Muscle of leg (tissue), 11 donors: ENCODE measurements around the gene CIAO3. TPM values are rescaled to one million over a fixed set of nuclear protein-coding genes. Genes with fewer than 3 reads are reported as not detected.
A peak's percentile ranks its signal among the peaks of the same experiment; 100 is the strongest.

Experiments
- DNase-seq: peaks from one replicate; pipeline ENCODE4 v3.0.0; 2013
- H3K27ac ChIP-seq: one replicate; pipeline ENCODE4 v1.5.1; 2013; ENCODE audit warnings: mild to moderate bottlenecking, low read length, control low read depth
- H3K27me3 ChIP-seq: one replicate; pipeline ENCODE4 v1.6.1; 2013; ENCODE audit warnings: low read length; ENCODE audit not compliant: control insufficient read depth, insufficient read depth
- H3K36me3 ChIP-seq: one replicate; pipeline ENCODE4 v1.6.1; 2013; ENCODE audit warnings: low read length; ENCODE audit not compliant: control insufficient read depth, insufficient read depth
- H3K4me1 ChIP-seq: one replicate; pipeline ENCODE4 v1.6.1; 2013; ENCODE audit warnings: low read length; ENCODE audit not compliant: control insufficient read depth, insufficient read depth
- H3K4me3 ChIP-seq: one replicate; pipeline ENCODE4 v1.5.1; 2013; ENCODE audit warnings: low read length, control low read depth
- H3K9me3 ChIP-seq: replicated peaks from 2 replicates; pipeline ENCODE4 v1.6.1; 2013; ENCODE audit warnings: low read depth, low read length; ENCODE audit not compliant: control insufficient read depth
- WGBS: methylation state at CpG from one replicate; pipeline ENCODE4 v1.1.5; 2013; ENCODE audit warnings: missing lambda C conversion rate; ENCODE audit not compliant: insufficient coverage; 5-methylcytosine and 5-hydroxymethylcytosine counted together
- polyA plus RNA-seq, 8 donors: library from polyadenylated mRNA; unstranded; fragments of 120-200 nt; gene quantifications; one replicate each; pipeline versions ENCODE4 v1.2.1 to v1.2.3, GENCODE V29; 2013; ENCODE audit warnings: inconsistent platforms in 1 of 8, low replicate concordance in 1 of 8; ENCODE audit not compliant: insufficient read length in 8 of 8, insufficient read depth in 1 of 8
- total RNA-seq: library from RNA; stranded (reverse); fragments of 120-200 nt; gene quantifications from one replicate; pipeline ENCODE4 v1.2.4, GENCODE V29; 2013

CIAO3 gene
- total and polyA plus RNA-seq, 9 donors, result 14.3 to 19.6 (median 17.9) TPM

DNA sequence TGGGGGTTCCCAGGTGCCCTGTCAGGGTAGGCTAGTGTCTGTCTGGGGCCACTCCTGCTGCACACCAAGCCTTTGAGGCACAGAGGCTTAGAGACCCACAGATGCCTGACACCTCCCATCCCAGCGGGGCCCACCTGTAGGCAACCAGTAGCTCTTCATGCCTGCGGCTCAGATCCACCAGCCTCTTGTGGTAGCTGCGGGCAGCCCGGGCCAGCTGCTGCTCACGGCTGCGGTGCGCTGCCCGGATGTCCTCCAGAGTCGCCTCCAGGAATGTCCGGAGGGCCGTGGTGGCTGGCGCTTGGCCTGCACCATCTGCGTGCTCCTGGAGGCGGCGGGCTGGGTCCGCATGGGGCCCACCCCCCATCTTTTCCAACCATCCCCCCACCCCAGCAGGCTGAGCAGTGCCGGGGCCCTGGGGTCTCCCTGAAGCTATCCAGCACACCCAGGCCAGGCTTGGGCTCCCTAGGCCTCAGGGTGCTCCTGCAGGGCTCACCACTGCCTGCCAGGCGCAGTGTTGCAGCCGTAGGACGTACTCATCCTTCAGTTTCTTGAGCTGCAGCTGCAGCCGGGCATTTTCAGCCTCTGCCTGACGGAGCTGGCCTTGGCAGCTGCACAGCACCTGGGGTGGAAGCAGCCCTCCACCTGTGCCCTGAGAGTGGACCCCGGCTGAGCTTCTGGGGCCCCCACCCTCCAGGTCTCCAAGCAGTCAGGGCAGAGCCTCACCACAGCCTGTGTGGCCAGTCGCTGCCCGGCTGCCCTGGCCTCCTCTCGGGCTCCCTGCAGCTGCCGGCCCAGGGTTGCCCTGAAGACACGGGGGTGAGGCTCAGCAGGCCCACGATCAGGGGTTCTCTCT lies 16.4 kb downstream of the CIAO3 start:
- no peaks in the 10 kb centered on the region for H3K9me3 ChIP-seq
- H3K36me3 ChIP-seq, result no peaks in the 10 kb centered on the region
- no peak overlapping the region for H3K27ac ChIP-seq
- H3K27me3 ChIP-seq, result peaks cover 38% of the 10 kb centered on the region
- peaks cover 40% of the 10 kb centered on the region for H3K4me1 ChIP-seq
- no peak for DNase-seq
- no peak overlapping the region for H3K4me3 ChIP-seq
- 51% methylated on average over 28 of the region's 29 CpGs for WGBS

DNA sequence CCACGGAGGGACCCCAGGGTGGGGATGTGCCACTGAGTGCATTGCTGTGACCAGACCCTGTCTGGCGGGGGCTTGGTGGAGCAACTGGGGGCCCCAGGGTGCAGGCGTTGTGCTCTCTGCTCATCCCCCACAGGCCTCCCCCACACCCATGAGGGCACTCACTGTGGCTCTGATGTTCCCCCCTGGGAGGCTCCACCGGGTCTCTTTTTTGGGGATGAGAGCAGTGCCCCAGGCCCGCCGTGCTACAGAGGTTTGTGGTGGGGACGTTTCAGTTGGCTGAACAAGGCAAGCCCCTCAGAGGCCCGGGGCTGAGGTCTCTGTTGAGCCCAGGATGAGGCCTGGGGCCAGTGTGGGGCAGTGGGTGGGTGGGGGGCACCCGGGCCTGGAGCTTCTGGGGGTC lies 17.1 kb downstream of the CIAO3 start:
- Histone ChIP-seq H3K36me3 (no peaks in the 10 kb centered on the region), H3K4me1 (peaks cover 47% of the 10 kb centered on the region), H3K9me3 (no peaks in the 10 kb centered on the region), H3K27ac (no peak overlapping the region), H3K27me3 (peaks cover 31% of the 10 kb centered on the region), H3K4me3 (no peak overlapping the region)
- 60% methylated on average over 4 of the region's 9 CpGs for WGBS
- no peak for DNase-seq

DNA sequence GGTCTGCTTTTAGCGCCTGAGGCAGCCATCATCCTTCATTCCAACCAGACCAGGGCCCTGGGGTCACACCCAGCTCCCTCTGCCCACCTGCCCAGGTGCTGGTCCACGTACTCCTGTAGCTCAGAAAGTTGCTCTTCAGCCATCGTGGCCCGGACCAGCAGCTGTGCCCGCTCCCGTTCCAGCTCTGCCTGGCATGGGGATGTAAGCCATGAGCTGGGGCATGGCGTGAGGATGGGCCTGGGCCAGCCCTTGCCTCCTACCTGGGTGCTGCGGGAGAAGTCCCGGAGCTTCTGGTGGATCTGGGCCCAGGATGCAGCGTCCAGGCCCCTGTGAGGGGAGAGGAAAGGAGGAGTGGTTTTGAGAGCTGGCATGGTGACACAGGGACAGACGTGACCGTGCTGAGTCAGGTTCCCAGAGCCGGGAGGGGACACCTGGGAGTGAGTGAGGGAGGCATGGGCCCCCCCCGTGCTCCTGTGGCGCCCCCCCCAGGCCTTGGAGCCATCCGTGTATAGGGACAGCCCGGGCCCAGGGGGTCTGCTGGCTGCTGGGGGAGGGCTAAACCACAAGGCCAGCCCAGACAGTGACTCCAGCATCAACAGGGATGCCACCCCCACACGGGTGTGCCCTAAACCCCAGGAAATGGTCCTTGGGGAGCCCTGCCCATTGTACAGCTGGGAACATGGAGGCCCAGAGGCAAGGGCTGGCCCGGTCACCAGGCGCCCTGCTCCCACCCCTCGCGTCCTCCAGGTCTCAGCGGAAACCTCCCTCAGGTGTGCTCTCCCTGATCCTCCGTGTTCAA lies 17.8 kb downstream of the CIAO3 start:
- no peak overlapping the region for H3K4me3 ChIP-seq
- WGBS, result 77% methylated on average over 20 of the region's 24 CpGs
- no peaks in the 10 kb centered on the region for H3K36me3 ChIP-seq
- no peak overlapping the region for H3K27ac ChIP-seq
- H3K27me3 ChIP-seq, result peaks cover 25% of the 10 kb centered on the region
- H3K9me3 ChIP-seq, result no peaks in the 10 kb centered on the region
- DNase-seq, result no peak
- H3K4me1 ChIP-seq, result peaks cover 49% of the 10 kb centered on the region

DNA sequence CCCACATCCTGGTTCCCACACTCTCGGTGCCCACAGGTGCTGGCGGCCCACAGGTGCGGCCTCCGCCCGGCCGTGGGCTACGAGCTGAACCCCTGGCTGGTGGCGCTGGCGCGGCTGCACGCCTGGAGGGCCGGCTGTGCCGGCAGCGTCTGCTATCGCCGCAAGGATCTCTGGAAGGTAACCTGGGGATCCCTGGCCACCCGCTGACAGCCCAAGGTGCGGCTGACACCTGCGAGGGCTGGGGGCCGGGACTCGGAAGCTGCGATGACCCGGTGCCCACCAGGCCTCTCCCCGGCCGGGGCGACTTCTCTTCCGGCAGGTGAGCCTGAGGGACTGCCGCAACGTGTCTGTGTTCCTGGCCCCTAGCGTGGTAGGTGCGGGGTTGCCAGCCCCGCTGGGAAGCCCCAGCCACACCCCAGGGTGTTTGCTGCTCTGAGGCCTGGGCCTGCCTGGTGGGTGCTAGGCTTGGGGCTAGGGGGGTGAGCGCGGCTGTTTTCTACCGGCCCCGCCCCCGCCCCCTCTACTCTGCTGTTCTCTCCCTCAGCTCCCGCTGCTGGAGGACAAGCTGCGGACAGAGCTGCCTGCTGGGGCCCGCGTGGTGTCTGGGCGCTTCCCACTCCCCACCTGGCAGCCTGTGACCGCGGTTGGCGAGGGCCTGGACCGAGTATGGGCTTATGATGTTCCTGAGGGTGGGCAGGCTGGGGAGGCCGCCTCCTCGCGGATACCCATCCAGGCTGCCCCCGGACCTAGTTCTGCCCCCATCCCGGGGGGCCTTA lies 18.8 kb downstream of the CIAO3 start:
- H3K9me3 ChIP-seq, result no peaks in the 10 kb centered on the region
- peaks cover 51% of the 10 kb centered on the region for H3K4me1 ChIP-seq
- 81% methylated on average over 39 of the region's 51 CpGs for WGBS
- peak overlapping the region; percentile 29 for H3K4me3 ChIP-seq
- peak overlapping the region; percentile 20 for H3K27ac ChIP-seq
- peaks cover 16% of the 10 kb centered on the region for H3K27me3 ChIP-seq
- no peaks in the 10 kb centered on the region for H3K36me3 ChIP-seq
- DNase-seq, result no peak

DNA sequence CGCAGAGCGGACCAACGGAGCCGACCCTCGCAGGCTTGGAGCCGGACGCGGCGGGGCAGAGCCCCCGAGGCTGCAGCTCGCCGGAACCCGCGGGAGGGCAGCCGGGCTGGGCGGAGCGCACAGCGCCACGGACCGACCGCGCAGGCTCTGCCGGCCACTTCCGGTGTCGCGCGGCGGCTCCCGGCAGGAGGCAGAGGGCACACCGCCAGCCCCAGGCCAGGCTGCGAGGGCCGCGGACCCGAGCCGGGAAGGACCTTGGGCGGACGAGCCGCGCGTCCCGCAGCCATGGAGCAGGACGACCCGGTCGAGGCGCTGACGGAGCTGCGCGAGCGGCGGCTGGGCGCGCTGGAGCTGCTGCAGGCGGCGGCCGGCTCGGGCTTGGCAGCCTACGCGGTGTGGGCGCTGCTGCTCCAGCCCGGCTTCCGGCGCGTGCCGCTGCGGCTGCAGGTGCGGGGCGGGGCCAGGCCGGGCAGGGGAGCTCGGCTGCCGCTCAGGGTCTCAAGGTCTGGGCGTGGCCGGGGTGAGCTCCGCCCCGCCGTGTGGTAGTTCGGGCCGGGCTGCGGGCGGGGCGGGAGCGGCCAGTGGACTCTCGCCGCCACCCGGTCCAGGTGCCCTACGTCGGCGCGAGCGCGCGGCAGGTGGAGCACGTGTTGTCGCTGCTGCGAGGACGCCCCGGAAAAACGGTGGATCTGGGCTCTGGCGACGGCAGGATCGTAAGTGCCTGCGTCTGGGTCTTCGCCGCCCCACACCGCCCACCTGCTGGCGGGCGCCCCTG lies 19.6 kb downstream of the CIAO3 start, which contains the start of gene ANTKMT:
Gene ANTKMT, plus strand, starts transcription at position 157 of the 775 bp plus-strand sequence. Its CDS starts 129 bp downstream, at position 286.
- H3K4me3 ChIP-seq, result peak within 1 kb of the TSS; percentile 75
- H3K36me3 ChIP-seq, result no peaks in the 10 kb centered on the region
- peaks cover 17% of the 10 kb centered on the region for H3K27me3 ChIP-seq
- H3K9me3 ChIP-seq, result no peaks in the 10 kb centered on the region
- H3K4me1 ChIP-seq, result peaks cover 54% of the 10 kb centered on the region
- DNase-seq, result peak; percentile 85
- 6% methylated on average over 106 of the region's 106 CpGs for WGBS
- peak within 1 kb of the TSS; percentile 89 for H3K27ac ChIP-seq

DNA sequence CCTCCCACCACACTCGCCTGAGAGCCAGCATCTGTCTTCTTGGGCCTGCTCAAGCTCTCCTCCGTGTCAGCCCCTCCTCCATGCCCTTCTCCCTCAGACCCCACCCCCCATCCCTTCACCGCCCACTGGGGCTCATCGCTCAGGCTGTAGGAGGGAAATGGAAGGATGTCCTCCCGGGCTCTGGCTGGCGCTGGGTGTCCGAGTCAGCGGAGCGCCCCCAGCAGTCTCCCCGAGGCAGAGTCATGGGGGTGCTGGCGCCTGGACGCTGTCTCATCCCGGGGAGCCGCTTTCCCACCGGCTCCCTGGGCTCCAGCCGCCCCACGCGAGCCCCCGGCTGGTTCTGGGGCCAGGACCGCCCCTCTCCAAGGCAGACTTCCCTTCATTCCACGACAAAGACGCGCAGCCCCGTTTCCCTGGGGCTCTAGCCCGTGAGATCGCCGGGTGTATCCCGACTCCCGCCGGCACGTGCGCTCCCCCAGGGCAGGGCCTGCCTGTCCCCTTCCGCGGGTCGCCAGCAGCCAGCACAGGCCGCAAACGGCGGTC lies 20.3 kb downstream of the CIAO3 start:
- peak overlapping the region; percentile 75 for H3K4me3 ChIP-seq
- peaks cover 58% of the 10 kb centered on the region for H3K4me1 ChIP-seq
- no peaks in the 10 kb centered on the region for H3K9me3 ChIP-seq
- peak; percentile 90 for DNase-seq
- H3K36me3 ChIP-seq, result no peaks in the 10 kb centered on the region
- WGBS, result under 1% methylated on average over 37 of the region's 38 CpGs
- H3K27ac ChIP-seq, result peak overlapping the region; percentile 89
- H3K27me3 ChIP-seq, result peaks cover 15% of the 10 kb centered on the region

DNA sequence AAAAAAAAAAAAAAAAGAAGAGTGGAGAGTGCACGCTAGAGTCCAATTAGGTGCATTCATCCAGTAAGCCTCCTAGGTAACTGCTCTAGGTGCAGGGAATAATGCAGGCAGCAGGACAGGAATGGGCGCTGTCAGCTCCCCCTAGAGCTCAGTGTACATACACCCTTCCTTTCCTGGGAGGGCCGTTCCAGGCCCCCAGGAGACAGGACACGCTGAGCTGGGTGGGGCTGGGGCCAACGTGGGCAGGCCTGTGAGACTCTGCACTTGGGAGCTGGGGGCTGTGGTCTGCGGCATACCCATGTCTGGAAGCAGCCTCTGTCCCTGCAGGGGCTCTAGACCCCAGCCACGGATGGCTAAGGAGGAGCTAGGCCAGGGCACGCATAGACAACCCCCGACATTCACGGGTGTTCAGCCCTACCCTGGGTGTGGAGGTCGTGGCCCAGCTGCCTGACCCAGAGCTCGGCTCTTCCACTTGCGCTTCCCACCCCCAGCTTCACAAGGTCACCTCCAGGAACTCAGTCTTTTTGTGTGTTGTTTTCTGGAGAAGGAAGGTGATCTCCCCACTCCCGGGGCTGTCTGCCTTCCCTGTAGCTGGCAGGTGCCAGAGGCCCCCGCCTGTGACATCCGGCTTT lies 20.9 kb downstream of the CIAO3 start:
- peaks cover 12% of the 10 kb centered on the region for H3K27me3 ChIP-seq
- peak overlapping the region; percentile 89 for H3K27ac ChIP-seq
- no peaks in the 10 kb centered on the region for H3K9me3 ChIP-seq
- peak overlapping the region; percentile 75 for H3K4me3 ChIP-seq
- H3K4me1 ChIP-seq, result peaks cover 58% of the 10 kb centered on the region
- no peak for DNase-seq
- 5% methylated on average over 11 of the region's 16 CpGs for WGBS
- no peaks in the 10 kb centered on the region for H3K36me3 ChIP-seq

DNA sequence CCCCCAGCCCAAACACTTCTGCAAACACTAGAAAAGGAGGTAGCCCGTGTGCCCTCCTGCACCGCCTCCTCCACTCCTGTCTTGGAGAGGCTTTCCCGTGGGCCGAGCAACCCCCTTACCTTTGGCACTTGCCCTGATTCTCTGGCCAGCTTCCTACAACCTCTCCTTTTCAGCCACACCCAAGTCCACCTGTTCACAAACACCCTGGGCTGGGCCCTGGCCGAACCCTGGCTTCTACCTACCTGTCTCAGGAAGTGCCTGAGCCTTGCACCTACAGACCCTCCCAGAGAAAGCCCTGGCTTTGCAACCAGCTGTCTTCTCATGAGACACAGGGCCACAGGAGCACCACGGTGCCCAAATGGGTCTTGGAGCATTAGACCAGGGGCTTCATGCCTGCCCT lies 21.9 kb downstream of the CIAO3 start:
- peaks cover 64% of the 10 kb centered on the region for H3K4me1 ChIP-seq
- 83% methylated on average over 6 of the region's 6 CpGs for WGBS
- H3K27ac ChIP-seq, result no peak overlapping the region
- H3K36me3 ChIP-seq, result no peaks in the 10 kb centered on the region
- H3K4me3 ChIP-seq, result no peak overlapping the region
- no peak for DNase-seq
- peaks cover 13% of the 10 kb centered on the region for H3K27me3 ChIP-seq
- no peaks in the 10 kb centered on the region for H3K9me3 ChIP-seq

DNA sequence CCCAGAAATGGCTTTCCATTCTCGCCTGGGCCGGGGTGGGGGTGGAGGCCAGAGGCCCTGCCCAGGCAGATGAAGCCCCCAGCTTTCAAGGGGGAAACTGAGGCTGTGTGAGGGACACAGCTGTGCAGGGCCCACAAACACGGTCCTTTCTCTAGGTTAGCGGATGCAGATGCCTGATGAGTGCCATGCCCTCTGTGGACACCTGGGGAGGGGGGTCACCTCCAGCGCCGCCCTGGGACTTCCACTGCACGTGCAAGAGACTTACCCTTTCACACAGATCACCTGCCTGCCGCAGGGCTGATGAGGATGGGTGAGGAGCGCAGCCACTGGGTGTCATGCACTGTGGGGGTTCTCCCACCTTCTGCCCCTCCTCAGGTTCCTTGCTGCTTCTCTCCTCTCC lies 22.4 kb downstream of the CIAO3 start:
- no peak overlapping the region for H3K27ac ChIP-seq
- no peak overlapping the region for H3K4me3 ChIP-seq
- no peaks in the 10 kb centered on the region for H3K9me3 ChIP-seq
- peaks cover 64% of the 10 kb centered on the region for H3K4me1 ChIP-seq
- no peaks in the 10 kb centered on the region for H3K36me3 ChIP-seq
- DNase-seq, result no peak
- H3K27me3 ChIP-seq, result peaks cover 16% of the 10 kb centered on the region
- WGBS, result 65% methylated on average over 2 of the region's 9 CpGs
